Keratinocyte (primary cell): Measurements from ENCODE around the gene PSME3. TPM values are rescaled to one million over a fixed set of nuclear protein-coding genes. Genes with fewer than 3 reads are reported as not detected.

ENCODE experiments used
- DNase-seq: peaks from one replicate; pipeline ENCODE4 v3.0.0-alpha.2; 2011; ENCODE audit warnings: low read depth, missing footprints, low spot score
- FAIRE-seq: peaks from 2 replicates; lab custom pipeline; 2011; peaks lifted over from hg19 to GRCh38; lab: Jason Lieb, UNC
- H2AFZ ChIP-seq: 2 replicates; pipeline ENCODE4 v1.6.0; 2012; ENCODE audit warnings: low read length, control low read depth, inconsistent platforms; ENCODE audit not compliant: control insufficient read depth
- H3K27ac ChIP-seq: 2 replicates; pipeline ENCODE4 v1.5.1; 2011; ENCODE audit warnings: low read length; ENCODE audit not compliant: control insufficient read depth, insufficient read depth
- H3K27me3 ChIP-seq: 3 replicates; pipeline ENCODE4 v1.6.0; 2011; ENCODE audit warnings: low read length; ENCODE audit not compliant: control insufficient read depth, insufficient read depth; ENCODE audit errors: extremely low read depth
- H3K36me3 ChIP-seq, 2 experiments: 2 replicates in 1 of 2; 3 replicates in 1 of 2; pipeline ENCODE4 v1.5.1; 2011; ENCODE audit warnings: low read length in 2 of 2, mild to moderate bottlenecking in 1 of 2; ENCODE audit not compliant: control insufficient read depth in 2 of 2, insufficient read depth in 2 of 2; ENCODE audit errors: extremely low read depth in 1 of 2
- H3K4me1 ChIP-seq: 3 replicates; pipeline ENCODE4 v1.5.1; 2011; ENCODE audit warnings: low read length; ENCODE audit not compliant: control insufficient read depth, insufficient read depth; ENCODE audit errors: extremely low read depth
- H3K4me2 ChIP-seq: 3 replicates; pipeline ENCODE4 v1.6.0; 2011; ENCODE audit warnings: low read depth, low read length; ENCODE audit not compliant: control insufficient read depth, insufficient read depth; ENCODE audit errors: extremely low read depth
- H3K4me3 ChIP-seq, 3 experiments: fragments of 200-600 bp in 1 of 3; sonication (generic) in 1 of 3; 2 replicates in 2 of 3; 3 replicates in 1 of 3; pipeline ENCODE4 v1.5.1; 2011 to 2016; ENCODE audit warnings: low read length in 3 of 3, mild to moderate bottlenecking in 3 of 3, control low read depth in 2 of 3, inconsistent platforms in 1 of 3, low read depth in 1 of 3, mixed read lengths in 1 of 3, mixed run types in 1 of 3, moderate library complexity in 1 of 3; ENCODE audit not compliant: control insufficient read depth in 2 of 3, insufficient read depth in 2 of 3; ENCODE audit errors: extremely low read depth in 1 of 3
- H3K79me2 ChIP-seq: 2 replicates; pipeline ENCODE4 v1.6.0; 2012; ENCODE audit warnings: low read length; ENCODE audit not compliant: control insufficient read depth, insufficient read depth
- H3K9ac ChIP-seq: 3 replicates; pipeline ENCODE4 v1.6.0; 2011; ENCODE audit warnings: low read length; ENCODE audit not compliant: control insufficient read depth, insufficient read depth; ENCODE audit errors: extremely low read depth
- H3K9me1 ChIP-seq: 3 replicates; pipeline ENCODE4 v1.6.0; 2011; ENCODE audit warnings: low read length; ENCODE audit not compliant: control insufficient read depth, insufficient read depth; ENCODE audit errors: extremely low read depth
- H3K9me3 ChIP-seq: 2 replicates; pipeline ENCODE4 v1.5.1; 2012; ENCODE audit warnings: low read depth, low read length; ENCODE audit not compliant: control insufficient read depth
- H4K20me1 ChIP-seq: 3 replicates; pipeline ENCODE4 v1.6.0; 2011; ENCODE audit warnings: low read length; ENCODE audit not compliant: control insufficient read depth, insufficient read depth; ENCODE audit errors: extremely low read depth
- EZH2 ChIP-seq: IDR thresholded peaks from one replicate; pipeline ENCODE4 v1.6.1; 2012; ENCODE audit warnings: inconsistent platforms, mild to moderate bottlenecking, low read length, moderate library complexity
- dilution Hi-C: fragments of 300-500 bp; cut with MboI; formaldehyde crosslinking; loops from one replicate; pipeline ENCODE4 v1.7.0; 2020; ENCODE audit warnings: low sequenced_read_pairs; ENCODE audit not compliant: extremely low pct_ligation_motif_present
- polyA plus RNA-seq, 5 experiments: library from polyadenylated mRNA; depleted of rRNA in 3 of 5; stranded (reverse) in 3 of 5; stranded (forward) in 1 of 5; unstranded in 1 of 5; fragments of >200 nt; gene quantifications; 1 replicate in 1 of 5; 2 replicates in 3 of 5; 3 replicates in 1 of 5; pipeline versions ENCODE4 v1.2.1 to v1.2.3, GENCODE V29; 2011 to 2012; ENCODE audit warnings: missing spikeins in 2 of 5, low read depth in 1 of 5, low replicate concordance in 1 of 5
- TF ChIP-seq, protein P1 (sequence below), 3 experiments: IDR thresholded peaks in 1 of 3; conservative IDR thresholded peaks in 1 of 3; optimal IDR thresholded peaks in 1 of 3; 2 replicates in 2 of 3; 3 replicates in 1 of 3; pipeline versions ENCODE3 to v1.5.1; 2011; ENCODE audit warnings: low read length in 3 of 3, mild to moderate bottlenecking in 3 of 3, moderate library complexity in 2 of 3, control low read depth in 1 of 3, inconsistent platforms in 1 of 3; ENCODE audit not compliant: insufficient read depth in 2 of 3; ENCODE audit errors: extremely low read depth in 1 of 3

Gene PSME3
- polyA plus RNA-seq, 1 donor (not counting 4 experiments of a cell fraction or from before 2014, with no cell fraction given): 190 TPM

DNA sequence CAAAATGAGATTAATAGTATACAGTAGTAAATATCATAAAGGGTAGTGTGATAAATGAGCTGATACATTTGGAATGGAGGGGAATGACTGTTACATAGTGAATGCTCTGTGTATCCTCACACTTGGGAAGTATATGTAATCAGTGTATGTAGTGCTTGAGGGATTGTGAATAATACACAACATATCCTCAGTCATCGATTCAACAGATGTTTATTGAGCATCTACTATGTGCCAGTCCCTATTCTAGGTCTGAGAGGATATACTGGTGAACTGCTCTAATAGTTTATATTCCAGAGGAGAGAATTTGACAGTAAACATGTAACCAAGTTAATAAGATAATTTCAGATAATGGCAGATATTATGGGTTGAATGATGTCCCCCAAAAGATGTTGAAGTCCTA, 5.7 kb upstream of the PSME3 start:
- peaks cover 15% of the 10 kb centered on the region for H3K79me2 ChIP-seq
- H3K4me3 ChIP-seq: no peak overlapping the region
- no peak overlapping the region for H3K4me2 ChIP-seq
- no peak for TF ChIP-seq EZH2
- TF ChIP-seq, protein P1, sequence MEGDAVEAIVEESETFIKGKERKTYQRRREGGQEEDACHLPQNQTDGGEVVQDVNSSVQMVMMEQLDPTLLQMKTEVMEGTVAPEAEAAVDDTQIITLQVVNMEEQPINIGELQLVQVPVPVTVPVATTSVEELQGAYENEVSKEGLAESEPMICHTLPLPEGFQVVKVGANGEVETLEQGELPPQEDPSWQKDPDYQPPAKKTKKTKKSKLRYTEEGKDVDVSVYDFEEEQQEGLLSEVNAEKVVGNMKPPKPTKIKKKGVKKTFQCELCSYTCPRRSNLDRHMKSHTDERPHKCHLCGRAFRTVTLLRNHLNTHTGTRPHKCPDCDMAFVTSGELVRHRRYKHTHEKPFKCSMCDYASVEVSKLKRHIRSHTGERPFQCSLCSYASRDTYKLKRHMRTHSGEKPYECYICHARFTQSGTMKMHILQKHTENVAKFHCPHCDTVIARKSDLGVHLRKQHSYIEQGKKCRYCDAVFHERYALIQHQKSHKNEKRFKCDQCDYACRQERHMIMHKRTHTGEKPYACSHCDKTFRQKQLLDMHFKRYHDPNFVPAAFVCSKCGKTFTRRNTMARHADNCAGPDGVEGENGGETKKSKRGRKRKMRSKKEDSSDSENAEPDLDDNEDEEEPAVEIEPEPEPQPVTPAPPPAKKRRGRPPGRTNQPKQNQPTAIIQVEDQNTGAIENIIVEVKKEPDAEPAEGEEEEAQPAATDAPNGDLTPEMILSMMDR (optimal IDR thresholded peaks at IDR 0.05 in 1 of 3, IDR thresholded peaks at IDR 0.05 in 1 of 3, conservative IDR thresholded peaks at IDR 0.05 in 1 of 3; ENCODE audit: extremely low read depth in 1 of 3, insufficient read depth in 2 of 3, low read length in 3 of 3): no peak
- no peak overlapping the region for H3K27ac ChIP-seq
- H3K36me3 ChIP-seq: no peaks in the 10 kb centered on the region
- DNase-seq (no peak), FAIRE-seq (no peak)
- no peak overlapping the region for H3K9ac ChIP-seq
- peaks cover 12% of the 10 kb centered on the region for H3K4me1 ChIP-seq
- no peaks in the 10 kb centered on the region for H4K20me1 ChIP-seq
- H3K27me3 ChIP-seq: no peaks in the 10 kb centered on the region
- dilution Hi-C loops: loop anchor here (25.0 kb wide), 1 partner anchor 110 kb away; no protein-coding TSS in a partner anchor
- H3K9me1 ChIP-seq: no peaks in the 10 kb centered on the region
- no peaks in the 10 kb centered on the region for H3K9me3 ChIP-seq
- H2AFZ ChIP-seq: no peak overlapping the region

DNA sequence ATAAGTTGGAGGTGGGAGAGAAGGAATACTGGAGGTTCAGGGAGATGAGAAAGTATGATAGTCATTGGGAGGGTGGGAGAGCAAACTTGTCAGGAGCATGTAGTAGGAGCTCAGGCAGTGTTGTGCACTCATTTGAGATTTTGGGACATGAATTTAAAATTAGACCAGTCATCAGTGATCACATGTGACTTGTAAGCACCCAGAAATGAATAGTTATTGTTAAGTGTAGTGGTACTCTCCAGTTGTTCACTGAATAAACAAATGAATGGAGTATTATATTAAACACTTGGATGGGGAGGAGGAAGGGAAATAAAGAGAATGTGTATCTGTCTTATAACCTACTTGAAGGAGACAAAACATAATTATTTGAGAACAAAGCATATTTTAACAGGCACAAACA, 2.2 kb upstream of the PSME3 start:
- H3K9ac ChIP-seq: no peak overlapping the region
- H3K27ac ChIP-seq: no peak overlapping the region
- no peaks in the 10 kb centered on the region for H3K27me3 ChIP-seq
- H3K9me1 ChIP-seq: no peaks in the 10 kb centered on the region
- no peak overlapping the region for H3K4me2 ChIP-seq
- no peaks in the 10 kb centered on the region for H3K9me3 ChIP-seq
- peaks cover 3 to 8% of the 10 kb centered on the region in 2 experiments for H3K36me3 ChIP-seq
- H3K79me2 ChIP-seq: peaks cover 29% of the 10 kb centered on the region
- DNase-seq (no peak), FAIRE-seq (no peak)
- dilution Hi-C loops: loop anchor here (25.0 kb wide), 1 partner anchor 106 kb away; no protein-coding TSS in a partner anchor
- H4K20me1 ChIP-seq: no peaks in the 10 kb centered on the region
- H3K4me1 ChIP-seq: peaks cover 19% of the 10 kb centered on the region
- H2AFZ ChIP-seq: no peak overlapping the region
- H3K4me3 ChIP-seq: no peak overlapping the region
- TF ChIP-seq EZH2: no peak
- TF ChIP-seq, protein P1 (optimal IDR thresholded peaks at IDR 0.05 in 1 of 3, IDR thresholded peaks at IDR 0.05 in 1 of 3, conservative IDR thresholded peaks at IDR 0.05 in 1 of 3; ENCODE audit: extremely low read depth in 1 of 3, insufficient read depth in 2 of 3, low read length in 3 of 3): no peak
